Heart right ventricle (tissue), 16 donors: ENCODE measurements around the gene SFRP5. TPM values are rescaled to one million over a fixed set of nuclear protein-coding genes. Genes with fewer than 3 reads are reported as not detected.
A peak's percentile ranks its signal among the peaks of the same experiment; 100 is the strongest.

Source experiments
- ATAC-seq, 8 donors: fragments of 200-7000 bp; cut with Tn5 transposase; one replicate each; pipeline ENCODE4 v1.9.1; 2020; ENCODE audit warnings: mild to moderate bottlenecking in 8 of 8, moderate library complexity in 8 of 8, moderate number of reproducible peaks in 1 of 8
- DNase-seq, 2 donors: peaks; one replicate each; pipeline ENCODE4 v3.0.0-alpha.2; 2020
- H3K27ac ChIP-seq, 10 donors: fragments of 200-600 bp; sonication (generic) in 2 of 10; one replicate each; pipeline versions ENCODE4 v1.5.0 to v1.8.0; 2020 to 2022; ENCODE audit warnings: mild to moderate bottlenecking in 3 of 10
- H3K27me3 ChIP-seq, 7 donors: fragments of 200-600 bp; one replicate each; pipeline ENCODE4 v1.8.0; 2021 to 2022; ENCODE audit warnings: mild to moderate bottlenecking in 2 of 7
- H3K36me3 ChIP-seq, 9 donors: fragments of 200-600 bp; sonication (generic) in 1 of 9; one replicate each; pipeline versions ENCODE4 v1.5.0 to v1.8.0; 2020 to 2022; ENCODE audit warnings: mild to moderate bottlenecking in 2 of 9
- H3K4me1 ChIP-seq, 9 donors: fragments of 200-600 bp; sonication (generic) in 1 of 9; one replicate each; pipeline versions ENCODE4 v1.5.0 to v1.8.0; 2020 to 2022; ENCODE audit warnings: mild to moderate bottlenecking in 4 of 9
- H3K4me3 ChIP-seq, 10 donors: fragments of 200-600 bp; sonication (generic) in 2 of 10; one replicate each; pipeline versions ENCODE4 v1.5.0 to v1.8.0; 2020 to 2022; ENCODE audit warnings: mild to moderate bottlenecking in 7 of 10, moderate library complexity in 2 of 10
- H3K9me3 ChIP-seq, 11 donors: fragments of 200-600 bp in 10 of 11; sonication (generic) in 2 of 11; one replicate each; pipeline versions ENCODE4 v1.5.0 to v1.8.0; 2013 to 2022; ENCODE audit warnings: mild to moderate bottlenecking in 2 of 11, control low read depth in 1 of 11, moderate library complexity in 1 of 11
- CTCF ChIP-seq, 9 donors: fragments of 200-600 bp; sonication (generic) in 2 of 9; IDR thresholded peaks; one replicate each; pipeline versions ENCODE4 v1.5.0 to v1.8.0; 2021 to 2022; ENCODE audit warnings: antibody characterized with exemption in 9 of 9, mild to moderate bottlenecking in 5 of 9, moderate library complexity in 1 of 9
- WGBS, 2 donors: extraction: QIAGEN DNeasy Blood & Tissue Kit; methylation state at CpG; one replicate each; pipeline ENCODE4 v1.1.7; 2013; ENCODE audit warnings: inconsistent platforms in 1 of 2; 5-methylcytosine and 5-hydroxymethylcytosine counted together
- intact Hi-C, 10 donors: fragments of 100-400 bp; cut with DNase I; formaldehyde crosslinking; loops; one replicate each; pipeline versions ENCODE4 v1.11.1 to v1.14.2; 2022
- polyA plus RNA-seq, 2 donors: library from polyadenylated mRNA; stranded (reverse); fragments of 200-250 nt; gene quantifications; one replicate each; pipeline ENCODE4 v1.2.3, GENCODE V29; 2013
- total RNA-seq, 10 donors: library from RNA; stranded (reverse); fragmentation: NEBNext Ultra II Directional in 3 of 10; extraction: Animal tissue kit (Norgen Biotek cat#: 25700) in 3 of 10; gene quantifications; one replicate each; pipeline versions ENCODE4 v1.2.1 to v1.2.4, GENCODE V29; 2021 to 2023
- donor health status: Arrhythmogenic right ventricular cardiomyopathy.
- donor health status: ischemic (EF 13 %, LVEDD 7.1; RV severe dilation, severe dysfunction).
- donor health status: healthy with polysubstance abuse.
- donor health status: DM: no; HTN: yes; CAD: no.
- donor health status: DM: no; HTN: no; CAD: no.
- donor health status: ischemic (EF 25% LVEDD 6.9; RV normal size, moderate dysfunction).
- donor health status: ischemic (EF 25% LVEDD 5.7; RV mildly dilated, moderate dysfunction).
- donor health status: healthy.
- donor health status: DM: yes; HTN: yes; CAD: no.
- donor health status: Ischemic cardiomyopathy.
- donor health status: ischemic (EF 35%, LVEDD 5.7; RV mildly dilated, moderate dysfunction).
- donor health status: nonischemic (EF 11% LVEDD 7.7; RV severe dilation, severe dysfunction).
- donor health status: DM: yes; HTN: yes; CAD: no.
- donor health status: PGD.
- donor health status: ischemic (EF 29% LVEDD 5.4; RV normal size, mild dysfunction).
- donor health status: nonischemic (EF 23%, LVEDD 6.1; RV moderate dilation, normal function).

Gene SFRP5
- total and polyA plus RNA-seq, 12 donors: 0.19 to 4.3 (median 1.0) TPM; not detected in 2

GRCh38 chr10:97771055-97771891, 526 bp downstream of the SFRP5 start:
- ATAC-seq (peak in 1 of 8 donors; percentile 36), DNase-seq (no peak)
- no peak overlapping the region for H3K27ac ChIP-seq
- 0 to 1% methylated on average over 64 to 90 of the region's 90 CpGs for WGBS, 2 donors
- H3K9me3 ChIP-seq: no peaks in the 10 kb centered on the region
- TF ChIP-seq CTCF (IDR thresholded peaks at IDR 0.05): no peak
- intact Hi-C loops: no loop called here
- H3K27me3 ChIP-seq: peaks cover 0 to 49% (median 36%) of the 10 kb centered on the region in 7 donors
- H3K4me3 ChIP-seq: peak overlapping the region in 7 of 10 donors; percentile 14 to 43 (median 28)
- no peaks in the 10 kb centered on the region for H3K36me3 ChIP-seq
- peaks cover 0 to 15% (median 4%) of the 10 kb centered on the region in 9 donors for H3K4me1 ChIP-seq

- WGBS, 2 donors: 68 to 73% methylated on average over 5 of the region's 5 CpGs
- Histone ChIP-seq H3K9me3 (no peaks in the 10 kb centered on the region), H3K4me3 (no peak overlapping the region), H3K36me3 (no peaks in the 10 kb centered on the region), H3K4me1 (peaks cover 0 to 15% (median 4%) of the 10 kb centered on the region in 9 donors), H3K27ac (no peak overlapping the region), H3K27me3 (peaks cover 0 to 49% (median 36%) of the 10 kb centered on the region in 7 donors)
- ATAC-seq: no peak
- TF ChIP-seq CTCF (IDR thresholded peaks at IDR 0.05): no peak
- intact Hi-C loops: no loop called here
- no peak for DNase-seq
Measured at GRCh38 chr10:97770255-97770654, 1.5 kb downstream of the SFRP5 start.

- 80 to 84% methylated on average over 9 of the region's 9 CpGs for WGBS, 2 donors
- DNase-seq (no peak), ATAC-seq (no peak)
- H3K36me3 ChIP-seq: no peaks in the 10 kb centered on the region
- peaks cover 0 to 44% (median 36%) of the 10 kb centered on the region in 7 donors for H3K27me3 ChIP-seq
- intact Hi-C loops: loop anchor here in 3 of 10 donors (10.0 kb wide), 3 partner anchors 96 to 276 kb away; partner anchors contain the start of gene CRTAC1 (in 1 of the 3)
- no peaks in the 10 kb centered on the region for H3K9me3 ChIP-seq
- TF ChIP-seq CTCF (IDR thresholded peaks at IDR 0.05): no peak
- H3K4me3 ChIP-seq: no peak overlapping the region
- H3K27ac ChIP-seq: no peak overlapping the region
- peaks cover 0 to 15% (median 6%) of the 10 kb centered on the region in 9 donors for H3K4me1 ChIP-seq
Measured at GRCh38 chr10:97768322-97769315, 3.2 kb downstream of the SFRP5 start.
